RWPE2 (cell line): ENCODE results near the gene NAA50.

ENCODE experiments used
- ATAC-seq: fragments of 200-7000 bp; cut with Tn5 transposase; 3 replicates; pipeline ENCODE4 v1.9.1; 2021; ENCODE audit warnings: low read depth
- DNase-seq: peaks from one replicate; pipeline ENCODE4 v3.0.0-alpha.2; 2020; ENCODE audit warnings: low spot score
- H3K27ac ChIP-seq: fragments of 450-650 bp; 2 replicates; pipeline ENCODE4 v1.5.1; 2017; ENCODE audit warnings: mild to moderate bottlenecking; ENCODE audit not compliant: poor library complexity, severe bottlenecking
- H3K27me3 ChIP-seq: fragments of 250-450 bp; sonication (Bioruptor Pico); 2 replicates; pipeline ENCODE4 v1.5.1; 2021; ENCODE audit warnings: mild to moderate bottlenecking, moderate library complexity; ENCODE audit not compliant: insufficient read depth, poor library complexity, severe bottlenecking
- H3K36me3 ChIP-seq: fragments of 250-450 bp; sonication (Bioruptor Pico); 2 replicates; pipeline ENCODE4 v1.5.1; 2020; ENCODE audit warnings: low read depth, mild to moderate bottlenecking, moderate library complexity
- H3K4me1 ChIP-seq: fragments of 250-450 bp; sonication (Bioruptor Pico); 2 replicates; pipeline ENCODE4 v1.5.1; 2021; ENCODE audit warnings: mild to moderate bottlenecking, moderate library complexity; ENCODE audit not compliant: insufficient read depth, poor library complexity, severe bottlenecking
- H3K4me3 ChIP-seq: fragments of 250-450 bp; sonication (Bioruptor Pico); 2 replicates; pipeline ENCODE4 v1.5.1; 2021; ENCODE audit warnings: mild to moderate bottlenecking, moderate library complexity; ENCODE audit not compliant: severe bottlenecking
- H3K9me3 ChIP-seq: fragments of 250-450 bp; sonication (Bioruptor Pico); 2 replicates; pipeline ENCODE4 v1.5.1; 2021; ENCODE audit warnings: mild to moderate bottlenecking, moderate library complexity; ENCODE audit not compliant: severe bottlenecking
- CTCF ChIP-seq: fragments of 450-650 bp; IDR thresholded peaks from one replicate; pipeline ENCODE4 v1.5.1; 2017; ENCODE audit warnings: mild to moderate bottlenecking, moderate library complexity; ENCODE audit not compliant: poor library complexity, severe bottlenecking

The NAA50 gene

GRCh38 chr3:113698956-113699355 lies 47.1 kb downstream of the NAA50 start:
- DNase-seq (no peak), ATAC-seq (no peak)
- H3K27ac ChIP-seq = peak overlapping the region; percentile 63
- peak overlapping the region; percentile 67 for H3K4me3 ChIP-seq
- no peak for TF ChIP-seq CTCF
- H3K4me1 ChIP-seq = peaks cover 12% of the 10 kb centered on the region
- H3K27me3 ChIP-seq = no peaks in the 10 kb centered on the region
- no peaks in the 10 kb centered on the region for H3K36me3 ChIP-seq
- H3K9me3 ChIP-seq = no peaks in the 10 kb centered on the region

GRCh38 chr3:113698213-113698742 lies 47.8 kb downstream of the NAA50 start:
- Histone ChIP-seq H3K4me3 (peak overlapping the region; percentile 67), H3K27ac (peak overlapping the region; percentile 63), H3K9me3 (no peaks in the 10 kb centered on the region), H3K27me3 (no peaks in the 10 kb centered on the region), H3K36me3 (no peaks in the 10 kb centered on the region), H3K4me1 (peaks cover 12% of the 10 kb centered on the region)
- no peak for DNase-seq
- ATAC-seq = no peak
- TF ChIP-seq CTCF = no peak

DNA sequence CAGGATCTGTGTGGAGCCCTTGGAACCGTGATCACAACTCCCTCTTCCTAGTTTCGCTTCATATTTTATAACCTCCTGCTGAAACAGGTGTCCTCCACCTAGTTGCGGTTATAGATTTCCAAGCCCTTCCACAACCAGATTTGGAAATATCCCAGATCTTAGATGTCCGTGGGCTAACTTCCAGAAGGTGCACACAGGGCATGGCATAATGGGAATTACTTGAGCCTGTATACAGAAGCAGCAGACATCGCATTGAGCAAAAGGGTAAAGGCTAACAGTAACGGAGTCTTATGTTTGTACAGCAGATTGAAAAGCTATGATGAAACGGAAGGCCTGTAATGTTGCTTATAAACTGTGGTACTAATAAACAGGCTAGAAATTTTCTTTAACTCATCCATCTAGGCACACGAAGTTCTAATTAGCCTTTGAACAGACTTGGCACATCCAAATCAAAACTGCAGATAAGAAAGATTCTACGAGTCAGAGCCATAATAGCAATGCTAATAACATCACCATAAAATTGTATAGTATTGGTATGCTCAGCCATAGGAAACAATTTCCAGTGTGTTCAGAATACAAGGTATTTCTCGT lies 48.5 kb downstream of the NAA50 start:
- no peaks in the 10 kb centered on the region for H3K9me3 ChIP-seq
- DNase-seq (no peak), ATAC-seq (no peak)
- H3K4me3 ChIP-seq = peak overlapping the region; percentile 67
- H3K4me1 ChIP-seq = peaks cover 12% of the 10 kb centered on the region
- TF ChIP-seq CTCF = no peak
- H3K27ac ChIP-seq = peak overlapping the region; percentile 63
- no peaks in the 10 kb centered on the region for H3K36me3 ChIP-seq
- no peaks in the 10 kb centered on the region for H3K27me3 ChIP-seq

DNA sequence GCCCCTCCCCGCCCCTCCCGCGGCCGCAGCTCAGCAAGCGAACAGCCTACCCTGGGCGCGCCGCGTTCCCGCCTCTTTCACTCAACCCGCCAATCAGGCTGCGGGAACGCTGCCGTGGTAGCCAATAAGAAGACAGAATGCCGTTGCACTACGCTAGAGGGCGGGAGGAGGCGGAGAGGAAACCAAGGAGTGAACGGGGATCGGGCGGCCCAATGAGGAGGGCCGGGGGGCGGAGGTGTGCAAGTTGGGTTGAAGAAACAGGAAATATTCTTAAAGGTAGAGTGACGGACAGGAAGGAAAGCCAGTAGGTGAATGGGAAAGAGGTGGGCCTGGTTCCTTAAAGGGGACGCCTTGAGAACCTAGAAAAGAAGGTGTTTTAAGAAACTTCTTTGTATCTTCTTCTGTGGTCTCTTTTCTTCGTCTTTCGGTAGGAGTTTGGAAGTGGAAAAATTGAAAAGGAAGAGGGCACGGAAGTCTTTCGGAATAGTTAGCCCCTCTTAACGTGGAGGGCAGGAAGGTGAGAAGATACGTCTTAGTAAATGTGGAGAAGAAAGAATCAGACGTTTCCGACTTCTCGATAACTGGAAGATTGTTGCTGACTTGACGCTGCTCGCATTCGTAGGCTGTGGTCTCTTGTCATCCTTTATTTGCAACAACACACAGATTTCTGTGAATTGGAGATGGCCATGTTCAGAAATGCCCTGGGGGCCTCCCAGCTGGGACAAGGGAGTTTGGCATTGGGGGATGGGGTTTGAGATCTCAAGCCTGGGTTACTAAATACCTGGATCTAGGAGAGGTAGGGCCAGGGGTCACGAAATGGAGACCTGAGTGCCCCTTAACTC lies 49.2 kb downstream of the NAA50 start:
- Histone ChIP-seq H3K27ac (peak overlapping the region; percentile 63), H3K4me1 (peaks cover 12% of the 10 kb centered on the region), H3K27me3 (no peaks in the 10 kb centered on the region), H3K36me3 (no peaks in the 10 kb centered on the region), H3K4me3 (peak overlapping the region; percentile 86), H3K9me3 (no peaks in the 10 kb centered on the region)
- ATAC-seq = peak; percentile 90
- no peak for TF ChIP-seq CTCF
- peak; percentile 99 for DNase-seq
